PC-3 (cell line): ENCODE results near the gene PPM1E. TPM values are rescaled to one million over a fixed set of nuclear protein-coding genes. Genes with fewer than 3 reads are reported as not detected.

ENCODE experiments used
- ATAC-seq: fragments of 200-7000 bp; cut with Tn5 transposase; 2 replicates; pipeline ENCODE4 v1.9.1; 2020; ENCODE audit warnings: mild to moderate bottlenecking, moderate library complexity
- BruUV-seq: library from RNA; stranded (reverse); fragments of 400-500 nt; replicated peaks from 2 replicates; lab custom pipeline; 2021; lab: Mats Ljungman, UMichigan
- CTCF ChIA-PET: fragments of 300-600 bp; sonication (Branson Sonifier 250); formaldehyde crosslinking; loops from one replicate; lab custom pipeline; 2022; ENCODE audit warnings: antibody characterized with exemption; lab: Charles Lee
- POLR2A ChIA-PET: fragments of 300-600 bp; sonication (Branson Sonifier 250); formaldehyde crosslinking; loops from one replicate; lab custom pipeline; 2022; ENCODE audit warnings: antibody characterized with exemption; ENCODE audit not compliant: unreplicated experiment; lab: Charles Lee
- DNase-seq: peaks from one replicate; pipeline ENCODE4 v3.0.0-alpha.2; 2015
- H2AFZ ChIP-seq: fragments of 300-600 bp; sonication (generic); 2 replicates; pipeline ENCODE4 v1.6.0; 2016; ENCODE audit warnings: antibody characterized with exemption, low read length
- H3F3A ChIP-seq: fragments of 300-600 bp; sonication (generic); one replicate; pipeline ENCODE4 v1.6.0; 2017; ENCODE audit warnings: antibody characterized with exemption, low read length, control low read depth, mild to moderate bottlenecking; ENCODE audit not compliant: unreplicated experiment
- H3K27ac ChIP-seq: fragments of 300-600 bp; sonication (generic); 2 replicates; pipeline ENCODE4 v1.5.1; 2016; ENCODE audit warnings: mild to moderate bottlenecking, low read length
- H3K27me3 ChIP-seq: fragments of 300-600 bp; sonication (generic); 2 replicates; pipeline ENCODE4 v1.6.1; 2016; ENCODE audit warnings: low read length, mixed read lengths
- H3K36me3 ChIP-seq: fragments of 300-600 bp; sonication (generic); 2 replicates; pipeline ENCODE4 v1.6.1; 2016; ENCODE audit warnings: low read depth, mixed run types, low read length, mixed read lengths
- H3K4me1 ChIP-seq: fragments of 300-600 bp; sonication (generic); 2 replicates; pipeline ENCODE4 v1.5.1; 2016; ENCODE audit warnings: low read length; ENCODE audit not compliant: insufficient read depth
- H3K4me2 ChIP-seq: fragments of 300-600 bp; sonication (generic); 2 replicates; pipeline ENCODE4 v1.6.0; 2016; ENCODE audit warnings: low read length
- H3K4me3 ChIP-seq: fragments of 300-600 bp; sonication (generic); 2 replicates; pipeline ENCODE4 v1.5.1; 2016; ENCODE audit warnings: mild to moderate bottlenecking, low read length, mixed read lengths
- H3K79me2 ChIP-seq: fragments of 300-600 bp; sonication (generic); 2 replicates; pipeline ENCODE4 v1.6.1; 2017; ENCODE audit warnings: low read length, mixed read lengths
- H3K9ac ChIP-seq: fragments of 300-600 bp; sonication (generic); 2 replicates; pipeline ENCODE4 v1.6.0; 2016; ENCODE audit warnings: mild to moderate bottlenecking, low read length
- H3K9me2 ChIP-seq: fragments of 300-600 bp; sonication (generic); replicated peaks from 2 replicates; pipeline ENCODE4 v1.6.1; 2016; ENCODE audit warnings: mixed run types, low read length, mixed read lengths
- H3K9me3 ChIP-seq: fragments of 300-600 bp; sonication (generic); 2 replicates; pipeline ENCODE4 v1.6.1; 2016; ENCODE audit warnings: low read length, mixed read lengths
- H4K20me1 ChIP-seq: fragments of 300-600 bp; sonication (generic); 2 replicates; pipeline ENCODE4 v1.6.1; 2016; ENCODE audit warnings: low read length, mixed read lengths
- CTCF ChIP-seq: fragments of 300-600 bp; sonication (generic); conservative IDR thresholded peaks from 2 replicates; pipeline ENCODE4 v1.5.1; 2017; ENCODE audit warnings: antibody characterized with exemption, low read depth, mild to moderate bottlenecking, low read length
- EZH2 ChIP-seq: fragments of 300-600 bp; sonication (generic); IDR thresholded peaks from one replicate; pipeline ENCODE4 v1.6.1; 2017; ENCODE audit warnings: antibody characterized with exemption, mild to moderate bottlenecking, low read length; ENCODE audit not compliant: unreplicated experiment
- EZH2phosphoT487 ChIP-seq: fragments of 300-600 bp; sonication (generic); IDR thresholded peaks from 2 replicates; pipeline ENCODE4 v1.6.1; 2018; ENCODE audit warnings: mild to moderate bottlenecking, antibody characterized with exemption, low read length, borderline replicate concordance
- intact Hi-C: fragments of 100-400 bp; cut with micrococcal nuclease; formaldehyde crosslinking; loops from 2 replicates; pipeline ENCODE4 v1.9.0; 2023
- total RNA-seq: library from RNA; depleted of rRNA; stranded (reverse); fragments of >200 nt; gene quantifications from 2 replicates; pipeline ENCODE4 v1.2.3, GENCODE V29; 2014

The PPM1E gene
- total RNA-seq, 1 experiment from 2014 or later: not detected

GRCh38 chr17:58917228-58917627 lies 161.6 kb downstream of the PPM1E start:
- Histone ChIP-seq H3K9me2 (no peaks in the 10 kb centered on the region), H3F3A (no peaks in the 10 kb centered on the region), H3K9ac (no peak overlapping the region), H3K27me3 (peaks cover 41% of the 10 kb centered on the region), H3K36me3 (no peaks in the 10 kb centered on the region), H3K4me2 (no peak overlapping the region), H3K9me3 (peaks cover 15% of the 10 kb centered on the region), H3K4me1 (no peaks in the 10 kb centered on the region), H4K20me1 (no peaks in the 10 kb centered on the region), H3K27ac (no peak overlapping the region), H2AFZ (no peak overlapping the region), H3K79me2 (no peaks in the 10 kb centered on the region), H3K4me3 (no peak overlapping the region)
- no peak for DNase-seq
- intact Hi-C loops: no loop called here
- POLR2A ChIA-PET: no interaction called here
- ATAC-seq: no peak
- BruUV-seq: no TSS peak
- TF ChIP-seq EZH2phosphoT487 (no peak), CTCF (no peak), EZH2 (no peak)
- CTCF ChIA-PET: no interaction called here

- H2AFZ ChIP-seq: no peak overlapping the region
- H3K4me2 ChIP-seq: no peak overlapping the region
- POLR2A ChIA-PET: no interaction called here
- H3K4me3 ChIP-seq: no peak overlapping the region
- BruUV-seq: no TSS peak
- DNase-seq: no peak
- H3K9me3 ChIP-seq: peaks cover 7% of the 10 kb centered on the region; the same call in 1 of the 2 replicates
- ATAC-seq: no peak
- no peaks in the 10 kb centered on the region for H4K20me1 ChIP-seq
- no peak overlapping the region for H3K9ac ChIP-seq
- CTCF ChIA-PET: no interaction called here
- no peaks in the 10 kb centered on the region for H3K4me1 ChIP-seq
- intact Hi-C loops: no loop called here
- H3K9me2 ChIP-seq: no peaks in the 10 kb centered on the region
- no peaks in the 10 kb centered on the region for H3K79me2 ChIP-seq
- TF ChIP-seq EZH2 (no peak), CTCF (no peak), EZH2phosphoT487 (no peak)
- H3F3A ChIP-seq: no peaks in the 10 kb centered on the region
- H3K36me3 ChIP-seq: no peaks in the 10 kb centered on the region
- no peak overlapping the region for H3K27ac ChIP-seq
- peaks cover 41% of the 10 kb centered on the region for H3K27me3 ChIP-seq
Measured at GRCh38 chr17:58918072-58918471, 162.4 kb downstream of the PPM1E start.

GRCh38 chr17:58918884-58919283 lies 163.2 kb downstream of the PPM1E start:
- no TSS peak for BruUV-seq
- Histone ChIP-seq H3K4me3 (no peak overlapping the region), H3K9me2 (no peaks in the 10 kb centered on the region), H3K9me3 (no peaks in the 10 kb centered on the region), H3F3A (no peaks in the 10 kb centered on the region), H3K27me3 (peaks cover 41% of the 10 kb centered on the region), H3K4me2 (no peak overlapping the region), H3K4me1 (no peaks in the 10 kb centered on the region), H3K36me3 (no peaks in the 10 kb centered on the region), H3K79me2 (no peaks in the 10 kb centered on the region), H3K9ac (no peak overlapping the region), H3K27ac (no peak overlapping the region), H4K20me1 (no peaks in the 10 kb centered on the region), H2AFZ (no peak overlapping the region)
- ChIA-PET CTCF (no interaction called here), POLR2A (interaction anchor here (0.5 to 0.7 kb wide), 3 partner anchors 52 to 567 kb away, joined by 3 to 5 read pairs (median 4); partner anchors contain the start of gene SUPT4H1)
- no peak for DNase-seq
- no peak for ATAC-seq
- TF ChIP-seq EZH2 (no peak), EZH2phosphoT487 (no peak), CTCF (no peak)
- intact Hi-C loops: no loop called here
